Astrocyte (in vitro differentiated cells and primary cell): Measurements from ENCODE around the gene C4orf54. TPM values are rescaled to one million over a fixed set of nuclear protein-coding genes. Genes with fewer than 3 reads are reported as not detected.

Experiments
- DNase-seq: peaks from one replicate; pipeline ENCODE4 v3.0.0-alpha.2; 2010; ENCODE audit warnings: low read depth
- FAIRE-seq: peaks from 2 replicates; lab custom pipeline; 2011; peaks lifted over from hg19 to GRCh38; lab: Jason Lieb, UNC
- H2AFZ ChIP-seq: 2 replicates; pipeline ENCODE4 v1.6.0; 2012; ENCODE audit warnings: low read depth, low read length, inconsistent platforms
- H3K27ac ChIP-seq: 2 replicates; pipeline ENCODE4 v1.5.1; 2011; ENCODE audit warnings: low read depth, low read length, inconsistent platforms
- H3K27me3 ChIP-seq: 2 replicates; pipeline ENCODE4 v1.6.0; 2011; ENCODE audit warnings: low read length, inconsistent platforms; ENCODE audit not compliant: insufficient read depth
- H3K36me3 ChIP-seq: 2 replicates; pipeline ENCODE4 v1.5.1; 2011; ENCODE audit warnings: low read length, inconsistent platforms; ENCODE audit not compliant: insufficient read depth
- H3K4me1 ChIP-seq: 2 replicates; pipeline ENCODE4 v1.5.1; 2011; ENCODE audit warnings: low read length, inconsistent platforms; ENCODE audit not compliant: insufficient read depth
- H3K4me2 ChIP-seq: 2 replicates; pipeline ENCODE4 v1.6.0; 2012; ENCODE audit warnings: low read length, inconsistent platforms
- H3K4me3 ChIP-seq: 2 replicates; pipeline ENCODE4 v1.5.1; 2011; ENCODE audit warnings: low read depth, mild to moderate bottlenecking, low read length, inconsistent platforms; ENCODE audit not compliant: insufficient read depth
- H3K79me2 ChIP-seq: 2 replicates; pipeline ENCODE4 v1.6.0; 2012; ENCODE audit warnings: mild to moderate bottlenecking, low read length, inconsistent platforms; ENCODE audit not compliant: insufficient read depth
- H3K9ac ChIP-seq: 2 replicates; pipeline ENCODE4 v1.6.0; 2012; ENCODE audit warnings: mild to moderate bottlenecking, low read length, inconsistent platforms
- H3K9me3 ChIP-seq: 2 replicates; pipeline ENCODE4 v1.5.1; 2012; ENCODE audit warnings: low read depth, mild to moderate bottlenecking, low read length, inconsistent platforms; ENCODE audit not compliant: insufficient read depth
- H4K20me1 ChIP-seq: 2 replicates; pipeline ENCODE4 v1.6.0; 2012; ENCODE audit warnings: low read length, inconsistent platforms; ENCODE audit not compliant: insufficient read depth
- H3K27ac Mint-ChIP-seq: one replicate; pipeline ENCODE4 v1.8.0; 2021; ENCODE audit warnings: mild to moderate bottlenecking, mixed read lengths; ENCODE audit not compliant: unreplicated experiment
- H3K27me3 Mint-ChIP-seq: one replicate; pipeline ENCODE4 v1.8.0; 2021; ENCODE audit warnings: low read depth, mixed read lengths; ENCODE audit not compliant: unreplicated experiment
- H3K36me3 Mint-ChIP-seq: one replicate; pipeline ENCODE4 v1.8.0; 2021; ENCODE audit warnings: low read depth, mixed read lengths; ENCODE audit not compliant: unreplicated experiment
- H3K4me1 Mint-ChIP-seq: one replicate; pipeline ENCODE4 v1.8.0; 2021; ENCODE audit warnings: low read depth, mixed read lengths; ENCODE audit not compliant: unreplicated experiment
- H3K4me3 Mint-ChIP-seq: one replicate; pipeline ENCODE4 v1.8.0; 2021; ENCODE audit warnings: mild to moderate bottlenecking, moderate library complexity, mixed read lengths; ENCODE audit not compliant: unreplicated experiment
- H3K9me3 Mint-ChIP-seq: one replicate; pipeline ENCODE4 v1.8.0; 2021; ENCODE audit warnings: mild to moderate bottlenecking, mixed read lengths; ENCODE audit not compliant: unreplicated experiment
- EZH2 ChIP-seq: IDR thresholded peaks from 2 replicates; pipeline ENCODE4 v1.6.1; 2012; ENCODE audit warnings: mild to moderate bottlenecking, low read length, inconsistent platforms; ENCODE audit not compliant: insufficient read depth
- total RNA-seq: library from RNA; stranded (reverse); gene quantifications from 2 replicates; pipeline ENCODE4 v1.2.1, GENCODE V29; 2021
- TF ChIP-seq, protein P1 (sequence below): IDR thresholded peaks from 2 replicates; pipeline ENCODE4 v1.5.1; 2011; ENCODE audit warnings: low read depth, mild to moderate bottlenecking, inconsistent platforms, low read length, moderate library complexity; ENCODE audit not compliant: insufficient read depth

C4orf54 gene
- total RNA-seq, 1 donor from 2014 or later = not detected

DNA sequence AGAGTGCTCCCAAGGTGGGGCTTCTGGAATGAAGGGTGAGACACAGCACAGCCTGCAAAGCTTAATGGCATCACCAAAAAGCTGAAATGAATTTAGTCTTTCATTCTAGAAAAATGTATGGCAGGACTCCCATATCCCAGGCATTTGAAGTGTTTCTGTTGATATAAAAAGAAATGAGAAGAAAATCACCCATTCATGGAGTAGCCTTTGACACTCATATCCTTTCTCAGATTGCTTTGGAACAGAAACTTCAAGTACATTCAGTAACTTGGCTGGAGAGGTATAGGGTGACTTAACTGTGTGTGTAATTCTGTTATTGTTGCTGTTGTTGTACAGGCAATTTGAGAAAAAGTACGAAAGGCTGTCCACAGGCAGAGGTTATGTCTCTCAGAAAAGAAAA lies 35.3 kb downstream of the C4orf54 start:
- Mint-ChIP-seq H3K36me3 (no peaks in the 10 kb centered on the region), H3K27me3 (no peaks in the 10 kb centered on the region), H3K4me3 (no peak overlapping the region), H3K27ac (no peak overlapping the region), H3K9me3 (no peaks in the 10 kb centered on the region), H3K4me1 (no peaks in the 10 kb centered on the region)
- no peaks in the 10 kb centered on the region for H3K9me3 ChIP-seq
- no peak overlapping the region for H3K27ac ChIP-seq
- no peak for DNase-seq
- H3K4me3 ChIP-seq = no peak overlapping the region
- no peak for TF ChIP-seq EZH2
- TF ChIP-seq, protein P1, sequence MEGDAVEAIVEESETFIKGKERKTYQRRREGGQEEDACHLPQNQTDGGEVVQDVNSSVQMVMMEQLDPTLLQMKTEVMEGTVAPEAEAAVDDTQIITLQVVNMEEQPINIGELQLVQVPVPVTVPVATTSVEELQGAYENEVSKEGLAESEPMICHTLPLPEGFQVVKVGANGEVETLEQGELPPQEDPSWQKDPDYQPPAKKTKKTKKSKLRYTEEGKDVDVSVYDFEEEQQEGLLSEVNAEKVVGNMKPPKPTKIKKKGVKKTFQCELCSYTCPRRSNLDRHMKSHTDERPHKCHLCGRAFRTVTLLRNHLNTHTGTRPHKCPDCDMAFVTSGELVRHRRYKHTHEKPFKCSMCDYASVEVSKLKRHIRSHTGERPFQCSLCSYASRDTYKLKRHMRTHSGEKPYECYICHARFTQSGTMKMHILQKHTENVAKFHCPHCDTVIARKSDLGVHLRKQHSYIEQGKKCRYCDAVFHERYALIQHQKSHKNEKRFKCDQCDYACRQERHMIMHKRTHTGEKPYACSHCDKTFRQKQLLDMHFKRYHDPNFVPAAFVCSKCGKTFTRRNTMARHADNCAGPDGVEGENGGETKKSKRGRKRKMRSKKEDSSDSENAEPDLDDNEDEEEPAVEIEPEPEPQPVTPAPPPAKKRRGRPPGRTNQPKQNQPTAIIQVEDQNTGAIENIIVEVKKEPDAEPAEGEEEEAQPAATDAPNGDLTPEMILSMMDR = no peak
- no peaks in the 10 kb centered on the region for H3K36me3 ChIP-seq
- no peak overlapping the region for H2AFZ ChIP-seq
- H3K27me3 ChIP-seq = no peaks in the 10 kb centered on the region
- no peaks in the 10 kb centered on the region for H3K4me1 ChIP-seq
- H3K79me2 ChIP-seq = no peaks in the 10 kb centered on the region
- no peak overlapping the region for H3K9ac ChIP-seq
- H3K4me2 ChIP-seq = no peak overlapping the region
- no peak for FAIRE-seq
- H4K20me1 ChIP-seq = no peaks in the 10 kb centered on the region

DNA sequence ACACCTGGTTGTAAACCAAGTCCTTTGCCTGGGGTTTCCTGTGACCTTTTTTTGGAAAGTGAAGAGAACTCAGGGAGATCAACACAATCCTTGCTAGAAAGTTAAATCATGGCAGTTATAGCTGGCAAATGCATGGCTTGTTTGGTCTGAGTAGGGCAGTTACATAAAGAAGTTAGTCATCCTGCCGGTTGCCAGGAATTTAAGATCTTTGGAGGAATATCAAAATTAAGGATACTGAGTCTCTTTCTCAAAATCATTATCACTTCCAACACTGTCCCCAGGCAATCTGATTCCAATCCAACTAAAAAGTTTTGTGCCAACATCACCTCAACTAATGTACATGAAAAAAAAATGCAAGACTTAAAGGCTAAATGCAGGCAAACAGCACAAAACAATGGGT lies 40.3 kb downstream of the C4orf54 start:
- no peak overlapping the region for H3K27ac ChIP-seq
- no peaks in the 10 kb centered on the region for H3K4me1 ChIP-seq
- no peaks in the 10 kb centered on the region for H3K9me3 Mint-ChIP-seq
- no peak for DNase-seq
- no peaks in the 10 kb centered on the region for H3K4me1 Mint-ChIP-seq
- H3K9me3 ChIP-seq = no peaks in the 10 kb centered on the region
- no peak overlapping the region for H3K27ac Mint-ChIP-seq
- H3K79me2 ChIP-seq = no peaks in the 10 kb centered on the region
- no peak overlapping the region for H3K4me3 ChIP-seq
- no peaks in the 10 kb centered on the region for H3K36me3 Mint-ChIP-seq
- no peak overlapping the region for H3K9ac ChIP-seq
- no peaks in the 10 kb centered on the region for H3K27me3 ChIP-seq
- TF ChIP-seq, protein P1 = no peak
- no peak for TF ChIP-seq EZH2
- no peak overlapping the region for H3K4me3 Mint-ChIP-seq
- H4K20me1 ChIP-seq = no peaks in the 10 kb centered on the region
- H3K27me3 Mint-ChIP-seq = no peaks in the 10 kb centered on the region
- H2AFZ ChIP-seq = no peak overlapping the region
- no peaks in the 10 kb centered on the region for H3K36me3 ChIP-seq
- no peak overlapping the region for H3K4me2 ChIP-seq
- no peak for FAIRE-seq

DNA sequence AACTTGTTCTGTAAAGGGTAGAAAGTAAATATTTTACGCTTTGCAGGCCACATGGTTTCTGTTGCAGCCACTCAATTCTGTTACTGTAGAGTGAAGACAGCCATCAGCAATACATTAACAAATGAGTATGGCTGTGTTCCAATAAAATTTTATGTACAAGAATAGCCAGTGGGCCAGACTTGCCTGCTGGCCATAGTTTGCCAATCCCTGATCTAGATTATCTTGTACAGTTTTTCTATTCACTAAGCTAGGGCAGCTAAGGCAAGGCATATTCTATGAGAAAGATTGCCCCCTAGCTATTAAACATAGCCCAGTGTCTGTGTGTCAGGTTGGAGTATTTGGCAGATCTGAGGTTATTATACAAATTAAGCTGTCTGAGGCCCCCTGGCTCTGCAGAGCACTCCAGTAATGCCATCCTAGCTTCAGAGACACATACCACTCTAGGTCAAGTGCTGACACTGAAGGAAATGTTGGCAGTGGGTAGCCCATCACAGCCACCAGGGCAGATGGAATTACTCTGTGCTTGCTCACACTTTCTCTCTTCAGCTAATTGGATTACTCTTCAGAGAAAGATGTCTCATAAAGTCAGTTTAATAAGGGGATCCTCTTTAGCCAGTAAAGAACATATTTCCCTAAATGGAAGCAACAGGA lies 42.3 kb downstream of the C4orf54 start:
- no peaks in the 10 kb centered on the region for H3K4me1 ChIP-seq
- FAIRE-seq = no peak

More for the DNA sequence above, 42.3 kb downstream of the C4orf54 start:
- Mint-ChIP-seq H3K4me1 (peaks cover 2% of the 10 kb centered on the region), H3K27me3 (no peaks in the 10 kb centered on the region), H3K9me3 (no peaks in the 10 kb centered on the region), H3K36me3 (no peaks in the 10 kb centered on the region), H3K4me3 (no peak overlapping the region), H3K27ac (no peak overlapping the region)
- Histone ChIP-seq H3K4me2 (no peak overlapping the region), H3K27ac (no peak overlapping the region), H3K9me3 (no peaks in the 10 kb centered on the region), H3K27me3 (no peaks in the 10 kb centered on the region), H3K4me3 (no peak overlapping the region), H3K36me3 (no peaks in the 10 kb centered on the region), H3K9ac (no peak overlapping the region), H4K20me1 (no peaks in the 10 kb centered on the region), H2AFZ (no peak overlapping the region), H3K79me2 (no peaks in the 10 kb centered on the region)
- DNase-seq = no peak
- no peak for TF ChIP-seq EZH2
- TF ChIP-seq, protein P1 = no peak
